K562 (cell line): ENCODE data around the gene UHRF1. TPM values are rescaled to one million over a fixed set of nuclear protein-coding genes. Genes with fewer than 3 reads are reported as not detected.

ENCODE experiments used
- ATAC-seq: fragments of 200-7000 bp; cut with Tn5 transposase; 3 replicates; pipeline ENCODE4 v1.9.1; 2020; ENCODE audit warnings: moderate library complexity
- BruUV-seq: library from RNA; stranded (reverse); fragments of 400-500 nt; replicated peaks from 2 replicates; lab custom pipeline; 2021; lab: Mats Ljungman, UMichigan
- CTCF ChIA-PET: fragments of 300-600 bp; formaldehyde crosslinking; extraction: SDS; loops from one replicate; lab custom pipeline; 2021; ENCODE audit warnings: low intra/inter-chr PET ratio; lab: Yijun Ruan, JAX
- POLR2A ChIA-PET: fragments of 300-600, 350-650 bp; sonication (Branson Sonifier 250); formaldehyde crosslinking; extraction: SDS; loops from one replicate; lab custom pipeline; 2021; ENCODE audit warnings: antibody characterized with exemption, inconsistent platforms; lab: Yijun Ruan, JAX
- DNase-seq, 4 experiments: peaks; one replicate each; pipeline versions ENCODE4 v3.0.0 to v3.0.0-alpha.2; 2011 to 2018; ENCODE audit warnings: low spot score in 3 of 4, mixed read lengths in 3 of 4; ENCODE audit errors: extremely low read depth in 1 of 4
- FAIRE-seq: peaks from 2 replicates; lab custom pipeline; 2011; peaks lifted over from hg19 to GRCh38; lab: Jason Lieb, UNC
- H2AFZ ChIP-seq: 2 replicates; pipeline ENCODE4 v1.6.0; 2011; ENCODE audit warnings: low read depth, low read length, control low read depth, inconsistent platforms
- H3K27ac ChIP-seq: fragments of 200-600 bp; 3 replicates; pipeline ENCODE4 v1.8.0; 2011; ENCODE audit warnings: low read depth, mild to moderate bottlenecking, control low read depth, inconsistent platforms, low read length, moderate library complexity, mixed read lengths; ENCODE audit errors: extremely low read depth
- H3K27me3 ChIP-seq, 2 experiments: fragments of 300-600 bp in 1 of 2; 2 replicates in 1 of 2; 3 replicates in 1 of 2; pipeline versions ENCODE4 v1.6.0 to v1.8.0; 2011; ENCODE audit warnings: inconsistent platforms in 2 of 2, low read length in 2 of 2, mild to moderate bottlenecking in 1 of 2, mixed read lengths in 1 of 2, moderate library complexity in 1 of 2; ENCODE audit not compliant: control insufficient read depth in 2 of 2, insufficient read depth in 2 of 2
- H3K36me3 ChIP-seq: fragments of 300-600 bp; 3 replicates; pipeline ENCODE4 v1.8.0; 2011; ENCODE audit warnings: mild to moderate bottlenecking, low read length, inconsistent platforms; ENCODE audit not compliant: control insufficient read depth, insufficient read depth
- H3K4me1 ChIP-seq, 2 experiments: fragments of 200-600 bp in 1 of 2; replicated peaks in 1 of 2; 2 replicates in 1 of 2; 3 replicates in 1 of 2; pipeline versions ENCODE4 v1.5.1 to v1.8.0; 2011; ENCODE audit warnings: inconsistent platforms in 2 of 2, low read length in 2 of 2, mild to moderate bottlenecking in 1 of 2, mixed read lengths in 1 of 2, moderate library complexity in 1 of 2; ENCODE audit not compliant: control insufficient read depth in 2 of 2, insufficient read depth in 2 of 2
- H3K4me2 ChIP-seq: 2 replicates; pipeline ENCODE4 v1.6.1; 2011; ENCODE audit warnings: low read length, control low read depth, inconsistent platforms, mixed read lengths; ENCODE audit not compliant: insufficient read depth
- H3K4me3 ChIP-seq: fragments of 200-600 bp; sonication (generic), shearing (Covaris generic); 2 replicates; pipeline ENCODE4 v1.5.1; 2016; ENCODE audit warnings: control low read depth, inconsistent platforms
- H3K79me2 ChIP-seq: fragments of 200-600 bp; 3 replicates; pipeline ENCODE4 v1.8.0; 2011; ENCODE audit warnings: low read length, inconsistent platforms; ENCODE audit not compliant: control insufficient read depth, insufficient read depth
- H3K9ac ChIP-seq, 2 experiments: 2 replicates each; pipeline versions ENCODE4 v1.6.0 to v1.6.1; 2011; ENCODE audit warnings: low read depth in 2 of 2, low read length in 2 of 2, control low read depth in 1 of 2, inconsistent platforms in 1 of 2, mild to moderate bottlenecking in 1 of 2, mixed read lengths in 1 of 2; ENCODE audit not compliant: insufficient read depth in 1 of 2
- H3K9me1 ChIP-seq: one replicate; pipeline ENCODE4 v1.6.0; 2011; ENCODE audit warnings: inconsistent platforms, mild to moderate bottlenecking, low read length, moderate library complexity; ENCODE audit not compliant: control insufficient read depth, insufficient read depth
- H3K9me3 ChIP-seq: replicated peaks from 2 replicates; pipeline ENCODE4 v1.5.1; 2011; ENCODE audit warnings: low read depth, low read length, inconsistent platforms; ENCODE audit not compliant: control insufficient read depth, insufficient read depth
- H4K20me1 ChIP-seq: replicated peaks from 2 replicates; pipeline ENCODE4 v1.6.1; 2011; ENCODE audit warnings: low read length, inconsistent platforms, mixed read lengths; ENCODE audit not compliant: control insufficient read depth, insufficient read depth
- CBFA2T2 ChIP-seq: fragments of 450-650 bp; conservative IDR thresholded peaks from 2 replicates; pipeline ENCODE4 v1.6.1; 2017; ENCODE audit warnings: mild to moderate bottlenecking
- CREB3L1 ChIP-seq: fragments of 450-650 bp; IDR thresholded peaks from 2 replicates; pipeline ENCODE4 v1.6.1; 2014; ENCODE audit warnings: low read depth, mild to moderate bottlenecking, moderate library complexity, borderline replicate concordance
- POLR2G ChIP-seq: fragments of 200-400 bp; formaldehyde crosslinking; IDR thresholded peaks from 2 replicates; pipeline ENCODE4 v1.6.1; 2017; ENCODE audit warnings: low read depth, mild to moderate bottlenecking, antibody characterized with exemption, low read length, moderate library complexity
- ZBTB33 ChIP-seq: sonication (generic); formaldehyde crosslinking; IDR thresholded peaks from 2 replicates; pipeline ENCODE4 v1.8.1; 2023; ENCODE audit warnings: mild to moderate bottlenecking, missing genetic modification reagents
- ZMIZ1 ChIP-seq, 2 experiments: fragments of 150-350 bp in 1 of 2; IDR thresholded peaks; 2 replicates each; pipeline ENCODE4 v1.6.1; 2012 to 2016; ENCODE audit warnings: low read depth in 2 of 2, low read length in 2 of 2, mild to moderate bottlenecking in 1 of 2, moderate library complexity in 1 of 2
- WGBS: fragments of 100-300 bp; shearing (Covaris generic); methylation state at CpG from one replicate; pipeline ENCODE4 v1.1.6; 2016; ENCODE audit warnings: low coverage, mixed read lengths; ENCODE audit not compliant: insufficient coverage; ENCODE audit errors: missing lambda C conversion rate; 5-methylcytosine and 5-hydroxymethylcytosine counted together
- in situ Hi-C: fragments of 300-500 bp; cut with MboI; formaldehyde crosslinking; loops from 4 replicates; pipeline ENCODE4 v1.15.0; 2018; ENCODE audit warnings: inconsistent platforms, mixed read lengths
- intact Hi-C: fragments of 100-400 bp; cut with micrococcal nuclease; formaldehyde crosslinking; loops from 2 replicates; pipeline ENCODE4 v1.14.2; 2022
- polyA plus RNA-seq, 8 experiments: library from polyadenylated mRNA; depleted of rRNA in 4 of 8; stranded (reverse) in 5 of 8; unstranded in 3 of 8; fragments of >200 nt; fragmentation: Nextera tagmentation in 2 of 8; fragmentation: Illumina TruSeq in 1 of 8; extraction: Ambion mirVana in 2 of 8; extraction: Trizol in 1 of 8; gene quantifications; 2 replicates each; pipeline versions ENCODE4 v1.2.1 to v1.2.3, GENCODE V29; 2011 to 2014; ENCODE audit warnings: inconsistent platforms in 1 of 8, missing spikeins in 1 of 8
- total RNA-seq, 7 experiments: library from RNA; depleted of rRNA in 6 of 7; stranded (reverse); fragments of >200 nt in 6 of 7; fragmentation: Illumina TruSeq in 2 of 7; extraction: Trizol in 2 of 7; gene quantifications; 2 replicates each; pipeline versions ENCODE4 v1.2.1 to v1.2.3, GENCODE V29; 2011 to 2021; ENCODE audit warnings: low replicate concordance in 1 of 7

The UHRF1 gene
- total and polyA plus RNA-seq, 9 of the 15 experiments (the other 6 are each of a cell fraction or from before 2014, with no cell fraction given): 6.0 to 101 (median 30.9) TPM

- ChIA-PET POLR2A (no interaction called here), CTCF (no interaction called here)
- BruUV-seq: no TSS peak
- DNase-seq: peak in 3 of 4 experiments; percentile 27 to 62 (median 60)
- H3K27me3 ChIP-seq: no peaks in the 10 kb centered on the region
- peaks cover 78% of the 10 kb centered on the region for H4K20me1 ChIP-seq
- in situ Hi-C loops: no loop called here
- H3K4me3 ChIP-seq: no peak overlapping the region
- H3K79me2 ChIP-seq: peaks cover 73% of the 10 kb centered on the region
- no peaks in the 10 kb centered on the region for H3K9me3 ChIP-seq
- intact Hi-C loops: no loop called here
- peaks cover 19% of the 10 kb centered on the region; the same call in 2 of the 3 replicates for H3K36me3 ChIP-seq
- peaks cover 12% of the 10 kb centered on the region for H3K9me1 ChIP-seq
- FAIRE-seq: no peak
- ATAC-seq: peak; percentile 58
- no peak overlapping the region for H3K27ac ChIP-seq
- no peak overlapping the region for H3K4me2 ChIP-seq
- WGBS: 73% methylated on average over 20 of the region's 27 CpGs
- H3K4me1 ChIP-seq: peaks cover 0 to 61% of the 10 kb centered on the region in 2 experiments; a peak in 3 of 5 replicates
- H2AFZ ChIP-seq: no peak overlapping the region
- TF ChIP-seq POLR2G (peak; percentile 55), ZMIZ1 (IDR thresholded peaks at IDR 0.05; ENCODE audit: low read depth in 2 of 2, low read length in 2 of 2) (no peak), CREB3L1 (no peak), CBFA2T2 (no peak), ZBTB33 (CRISPR knock-in tag) (peak; percentile 66)
- peak overlapping the region in 1 of 2 experiments; percentile 36; a peak in 1 of 4 replicates for H3K9ac ChIP-seq
These were observed 71.8 kb downstream of the UHRF1 start for GRCh38 chr19:4980838-4981680.
